Erythroblast (primary cell): ENCODE data around the gene RBM20.

Source experiments
- DNase-seq, 2 experiments: peaks; one replicate each; lab custom pipeline; 2025; lab: John Stamatoyannopoulos, UW
- GATA1 ChIP-seq: IDR thresholded peaks from 2 replicates; pipeline ENCODE4 v1.6.1; 2011; ENCODE audit warnings: low read depth, mild to moderate bottlenecking, control low read depth, low read length, moderate library complexity
- POLR2A ChIP-seq: IDR thresholded peaks from 2 replicates; pipeline ENCODE4 v1.6.1; 2011; ENCODE audit warnings: mild to moderate bottlenecking, low read length

The RBM20 gene

DNA sequence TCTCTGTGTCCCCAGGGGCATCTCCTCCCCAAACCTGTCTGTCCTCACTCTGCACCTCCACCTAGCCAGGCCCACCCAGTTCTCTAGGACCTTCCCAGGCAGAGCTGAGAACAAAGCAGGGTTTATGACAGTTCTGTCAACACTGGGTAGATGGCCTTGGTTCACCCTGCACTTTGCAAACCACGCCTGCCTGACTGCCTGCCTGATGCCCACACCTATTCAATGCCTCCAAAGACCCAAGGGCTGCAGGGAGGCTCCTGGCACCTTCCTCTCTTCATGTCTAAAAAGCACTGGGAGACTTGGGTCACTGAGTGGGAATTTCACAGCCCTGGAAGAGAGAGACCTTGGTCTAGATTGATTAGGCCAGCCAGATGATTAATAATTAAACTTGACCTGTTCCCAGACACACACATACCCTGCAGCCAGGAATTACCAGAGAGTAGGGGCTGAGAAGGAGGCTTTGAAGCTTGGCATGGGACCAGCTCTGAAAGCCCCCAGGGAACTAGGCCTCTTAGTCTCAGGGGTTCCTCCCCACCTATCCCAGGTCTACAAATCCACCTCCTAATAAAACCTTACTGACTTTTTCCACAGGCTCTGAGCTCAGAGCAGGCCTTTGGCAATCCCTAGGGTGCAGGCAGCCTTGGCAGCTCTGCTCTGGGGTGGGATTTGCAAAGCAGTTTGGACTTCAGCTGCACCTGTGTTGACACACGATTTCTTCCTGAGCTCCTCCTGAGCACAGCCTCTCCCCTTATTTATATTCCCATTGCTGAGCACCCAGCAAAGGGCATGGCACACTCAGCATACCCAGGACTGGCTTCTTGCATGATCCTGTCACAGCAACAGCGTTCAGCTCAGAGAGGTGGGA, 201.9 kb downstream of the RBM20 start:
- TF ChIP-seq POLR2A (no peak), GATA1 (no peak)
- DNase-seq, result no peak

DNA sequence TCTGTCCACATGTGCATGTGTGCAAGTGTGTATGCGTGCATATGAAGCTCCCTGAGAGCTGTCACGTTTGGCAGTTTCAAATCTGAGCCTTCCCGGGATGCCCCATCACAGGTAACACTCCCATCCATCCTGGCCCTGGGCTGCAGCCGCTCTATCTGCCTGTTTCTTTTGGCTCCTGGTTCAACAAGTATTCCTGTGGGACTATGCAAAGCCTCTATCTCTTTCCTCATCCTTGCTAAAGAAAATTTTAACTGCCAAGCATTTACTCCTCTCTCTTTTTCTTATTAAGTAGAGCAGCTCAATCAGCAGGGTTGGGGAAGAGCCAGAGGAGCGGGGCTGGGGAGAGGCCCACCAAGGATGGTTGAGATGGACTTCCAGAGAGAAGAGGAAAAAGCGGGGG, 203.2 kb downstream of the RBM20 start:
- DNase-seq, result no peak
- TF ChIP-seq GATA1, result no peak
- no peak for TF ChIP-seq POLR2A

DNA sequence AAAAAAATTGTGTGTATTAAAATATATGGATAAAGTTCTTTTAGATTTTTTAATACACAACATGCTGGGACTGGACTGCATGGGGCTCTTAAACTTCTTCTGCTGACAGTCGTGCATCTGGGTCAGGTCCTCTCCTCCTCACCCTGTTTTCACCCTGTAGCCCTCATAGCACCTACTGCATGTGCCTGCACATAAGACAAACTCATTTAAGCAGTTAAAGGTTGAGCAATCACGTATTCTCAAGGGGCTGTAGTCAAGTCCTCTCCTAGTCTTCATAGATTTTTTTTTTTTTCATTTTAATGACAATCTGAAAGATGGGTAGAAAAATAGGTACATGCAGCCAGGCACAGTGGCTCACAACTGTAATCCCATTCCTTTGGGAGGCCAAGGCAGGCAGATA, 204.0 kb downstream of the RBM20 start:
- TF ChIP-seq GATA1, result no peak
- TF ChIP-seq POLR2A, result no peak
- no peak for DNase-seq

DNA sequence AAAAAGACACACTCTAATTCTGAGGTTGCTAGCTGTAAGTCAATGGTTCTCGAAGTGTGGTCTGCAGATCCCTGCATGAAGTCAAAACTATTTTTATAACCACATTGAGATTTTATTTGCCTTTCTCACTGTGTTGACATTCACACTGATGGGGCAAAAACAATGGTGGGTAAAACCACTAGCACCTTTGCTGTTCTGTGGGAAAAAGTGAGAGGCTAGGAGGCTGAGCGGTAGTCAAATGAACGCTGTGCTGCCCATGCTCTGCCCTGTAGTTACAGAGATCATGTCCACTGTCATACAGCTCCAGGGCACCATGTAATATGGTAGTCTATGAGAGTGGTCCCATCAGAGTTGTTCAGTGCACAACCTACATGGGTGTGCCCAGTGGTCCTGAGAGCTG, 206.0 kb downstream of the RBM20 start:
- TF ChIP-seq POLR2A, result no peak
- no peak for TF ChIP-seq GATA1
- DNase-seq, result no peak

DNA sequence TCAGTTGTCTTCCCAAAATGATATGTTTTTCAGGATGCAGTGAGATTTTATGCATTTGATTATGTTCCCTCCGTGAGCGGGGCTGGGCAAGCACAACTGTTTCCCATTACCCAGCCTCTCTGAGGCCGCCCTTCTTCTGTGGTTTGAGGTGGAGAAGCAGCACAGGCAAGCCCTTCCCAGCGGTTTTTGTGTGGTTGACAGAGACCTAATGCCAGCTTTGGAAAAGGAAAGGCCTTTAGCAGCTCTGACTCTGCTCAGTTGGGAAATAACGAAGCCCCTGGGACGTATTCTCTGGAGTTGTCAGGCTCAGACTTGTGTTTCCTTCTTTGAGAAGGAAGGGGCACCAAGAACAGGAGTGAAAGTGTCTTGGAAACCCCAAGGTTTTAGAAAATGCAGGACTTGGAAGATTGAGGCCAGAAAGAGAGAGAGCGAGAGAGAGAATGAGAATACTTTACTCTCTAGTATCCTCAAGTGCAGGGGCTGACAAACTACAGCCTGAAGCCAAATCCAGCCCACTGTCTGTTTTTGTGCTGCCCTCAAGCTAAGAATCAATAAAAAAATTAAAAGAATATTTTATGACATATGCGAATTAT, 207.0 kb downstream of the RBM20 start:
- TF ChIP-seq POLR2A (no peak), GATA1 (no peak)
- peak in 1 of 2 experiments; percentile 21 for DNase-seq

DNA sequence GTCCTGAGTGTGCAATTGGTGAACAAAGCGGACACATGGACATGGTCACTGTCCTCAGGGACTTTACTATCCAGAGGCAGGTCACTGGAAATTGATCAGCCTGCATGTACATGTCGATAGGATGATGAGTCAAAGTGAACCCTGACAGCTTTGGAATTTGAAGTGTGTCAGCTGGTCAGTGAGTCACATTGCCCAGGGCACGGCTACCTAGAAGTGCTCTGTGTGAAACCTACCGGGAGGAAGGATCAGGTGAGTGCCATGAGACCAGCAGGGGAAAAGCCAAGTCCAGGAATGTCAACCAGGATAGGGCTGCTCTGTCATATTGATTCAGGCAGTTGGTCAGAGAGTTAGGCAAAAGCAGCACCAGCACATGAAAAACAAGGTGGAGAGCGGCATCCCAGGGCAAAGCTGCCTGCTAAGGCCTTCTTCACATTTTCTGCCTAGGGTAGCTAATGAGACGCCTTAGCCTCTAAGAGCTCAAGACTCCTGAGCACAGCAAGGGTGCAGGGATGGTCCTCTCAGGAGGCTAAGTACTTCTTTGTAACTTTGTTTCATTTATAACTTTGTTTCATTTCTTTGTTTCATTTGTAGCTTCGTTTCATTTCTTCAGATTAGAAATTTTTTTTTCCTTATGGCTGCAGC, 208.2 kb downstream of the RBM20 start:
- TF ChIP-seq GATA1 (no peak), POLR2A (no peak)
- DNase-seq, result no peak

DNA sequence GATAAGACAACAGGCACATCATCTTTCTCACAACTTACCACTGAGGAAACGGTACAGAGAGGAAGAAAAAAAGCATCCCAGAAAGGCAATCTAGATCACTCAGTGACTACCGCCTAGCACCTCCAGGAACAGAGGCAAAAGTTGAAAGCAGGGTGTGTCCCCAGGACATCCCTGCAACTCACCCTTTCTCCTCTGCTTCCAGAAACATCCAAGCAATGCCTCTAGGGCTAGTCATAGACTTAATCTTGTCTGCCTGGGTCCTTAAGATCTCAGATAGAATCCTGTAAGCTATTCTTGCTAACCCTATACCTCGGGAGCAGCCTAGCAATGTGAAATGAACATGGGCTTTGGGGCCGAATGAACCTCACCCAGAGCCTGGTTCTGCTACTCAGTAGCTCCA, 208.8 kb downstream of the RBM20 start:
- TF ChIP-seq POLR2A (no peak), GATA1 (no peak)

DNA sequence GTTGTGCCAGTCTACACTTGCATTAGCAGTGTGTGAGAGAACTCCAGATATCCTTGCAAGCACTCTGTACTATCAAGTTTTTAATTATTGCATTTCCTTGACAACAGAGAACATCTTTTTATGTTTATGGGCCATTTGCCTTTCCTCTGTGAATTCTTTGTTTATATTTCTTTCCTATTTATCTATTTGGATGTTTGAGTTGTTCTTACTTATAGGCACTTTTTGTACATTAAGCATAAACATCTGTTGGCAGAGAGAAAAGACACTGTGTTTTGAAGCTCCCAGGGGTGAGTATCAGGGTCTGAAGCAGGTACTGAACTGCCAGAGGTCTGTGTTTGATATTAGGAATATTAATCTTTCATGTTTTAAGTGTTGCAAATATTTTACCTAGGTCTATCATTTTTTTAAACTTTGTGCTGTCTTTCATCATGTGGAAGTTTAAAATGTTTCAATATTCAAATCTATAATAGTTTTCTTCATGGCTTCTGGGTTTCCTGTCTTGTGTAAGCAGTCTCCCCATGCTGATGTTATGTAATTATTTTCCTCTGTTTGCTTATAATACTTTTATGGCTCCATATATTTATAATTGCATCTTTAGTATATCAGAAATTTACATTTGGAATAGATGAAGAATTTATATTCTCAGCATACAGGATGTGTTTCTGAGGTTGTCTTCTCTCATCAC, 209.9 kb downstream of the RBM20 start:
- DNase-seq, result no peak

More for the DNA sequence above, 208.8 kb downstream of the RBM20 start:
- DNase-seq, result no peak

DNA sequence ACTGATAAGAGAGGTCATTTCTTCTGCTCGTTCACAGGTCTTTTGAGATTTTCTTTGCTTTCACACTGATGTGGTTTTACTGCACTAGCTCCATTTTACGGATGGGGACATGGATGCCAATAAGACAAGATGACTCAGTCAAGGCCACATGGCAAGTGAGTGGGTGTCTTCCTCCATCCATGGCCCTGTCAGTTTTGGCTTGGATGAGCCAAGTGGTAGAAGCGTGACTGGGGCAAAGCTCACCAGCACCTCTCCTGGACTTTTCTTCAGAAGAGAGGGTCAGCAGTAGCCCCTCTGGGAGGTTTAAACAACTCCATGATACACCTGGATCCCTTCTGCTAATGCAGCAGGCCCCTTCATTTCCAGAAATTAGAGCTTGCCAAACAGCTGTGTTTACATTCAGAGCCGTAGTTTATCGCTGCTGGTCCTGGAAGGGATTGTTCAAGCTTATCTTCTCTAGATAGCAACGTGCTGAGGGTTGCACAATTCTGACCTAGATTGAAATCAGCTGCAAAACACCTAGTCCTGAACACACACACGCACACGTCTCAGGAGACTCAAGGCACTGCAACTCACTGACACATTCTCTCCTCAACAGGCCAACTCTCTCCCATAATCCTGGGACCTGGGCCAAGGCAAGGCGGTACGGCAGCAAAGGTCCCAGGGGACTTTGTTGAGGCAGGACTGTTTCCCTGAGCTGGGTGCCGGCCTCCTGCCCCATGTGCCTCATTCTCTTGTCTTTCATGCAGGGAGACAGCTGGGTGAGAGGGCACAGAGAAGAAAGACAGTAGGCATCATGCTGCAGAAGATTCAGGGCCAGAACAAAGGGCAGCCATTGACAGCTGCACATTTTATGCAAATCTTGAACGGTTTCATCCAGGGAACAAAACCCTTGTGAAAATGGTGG, 213.4 kb downstream of the RBM20 start:
- no peak for TF ChIP-seq POLR2A
- no peak for TF ChIP-seq GATA1
- DNase-seq, result peak; percentile 73 to 91

More for the DNA sequence above, 209.9 kb downstream of the RBM20 start:
- TF ChIP-seq POLR2A, result no peak
- no peak for TF ChIP-seq GATA1

DNA sequence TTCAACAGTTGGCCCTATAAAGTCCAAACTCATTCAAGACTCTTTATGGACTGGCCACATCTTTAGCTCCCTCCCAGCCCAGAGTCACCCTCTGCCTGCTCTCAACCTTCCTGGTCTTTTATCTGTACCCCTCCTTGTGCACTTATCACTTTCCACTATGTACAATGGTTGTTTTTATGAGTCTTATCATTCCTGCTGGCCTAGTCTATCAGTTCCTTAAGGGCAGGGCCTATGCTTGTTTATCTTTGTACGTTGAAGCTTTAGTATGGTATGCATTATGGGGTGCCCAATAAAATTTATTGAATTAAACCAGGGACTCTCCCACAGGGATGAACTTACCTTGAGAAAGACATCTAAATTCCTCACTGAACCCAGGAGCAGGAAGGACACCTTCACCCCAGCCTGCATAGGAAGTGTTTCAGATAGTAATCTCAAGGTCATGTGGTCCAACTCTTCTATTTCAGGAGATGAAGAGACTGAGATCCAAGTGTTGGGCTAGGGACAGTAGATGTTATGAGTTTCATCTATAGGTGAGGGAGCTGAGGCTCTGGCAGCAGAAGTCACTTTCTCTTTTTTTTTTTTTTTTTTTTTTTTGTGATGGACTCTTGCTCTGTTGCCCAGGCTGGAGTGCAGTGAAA, 214.3 kb downstream of the RBM20 start:
- TF ChIP-seq POLR2A (peak; percentile 47), GATA1 (peak; percentile 75)
- peak; percentile 78 to 94 for DNase-seq

DNA sequence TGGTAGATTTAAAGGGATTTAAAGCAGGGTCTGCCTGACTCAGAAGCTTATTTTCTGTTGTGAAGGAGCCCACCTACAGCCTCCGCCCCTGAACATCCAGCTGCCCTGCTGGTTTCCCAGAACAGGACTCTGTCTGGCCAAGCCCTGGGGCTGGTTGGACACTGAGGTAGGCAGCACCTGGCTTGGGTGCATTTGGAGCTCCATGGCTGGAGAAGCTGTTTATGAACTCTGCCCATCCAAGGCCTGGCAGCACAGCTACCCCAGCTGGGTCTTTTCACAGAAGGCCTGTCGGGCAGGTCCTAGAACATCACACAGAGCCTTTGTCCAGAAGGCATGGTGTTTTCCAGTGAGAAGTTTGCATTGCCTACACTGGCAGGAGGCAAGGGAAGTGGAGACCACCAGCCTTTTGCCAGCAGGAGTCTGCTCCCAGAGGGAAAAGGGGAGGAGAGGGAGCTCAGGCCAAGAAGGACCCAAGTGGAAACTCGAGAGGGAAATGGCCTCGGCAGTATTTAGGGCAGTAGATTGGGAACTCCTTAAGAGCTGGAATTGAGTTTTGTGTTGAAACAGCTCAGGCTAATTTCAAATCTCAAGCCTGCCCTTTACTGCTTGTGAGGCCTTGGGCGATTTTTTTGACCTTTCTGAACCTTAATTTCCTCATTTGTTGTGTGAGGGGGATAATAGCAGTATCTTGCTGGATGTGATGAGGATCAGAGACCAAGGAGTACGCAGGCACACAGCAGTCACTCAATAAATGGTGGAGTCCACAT, 215.3 kb downstream of the RBM20 start:
- TF ChIP-seq GATA1, result no peak
- no peak for TF ChIP-seq POLR2A
- peak in 1 of 2 experiments; percentile 44 for DNase-seq

DNA sequence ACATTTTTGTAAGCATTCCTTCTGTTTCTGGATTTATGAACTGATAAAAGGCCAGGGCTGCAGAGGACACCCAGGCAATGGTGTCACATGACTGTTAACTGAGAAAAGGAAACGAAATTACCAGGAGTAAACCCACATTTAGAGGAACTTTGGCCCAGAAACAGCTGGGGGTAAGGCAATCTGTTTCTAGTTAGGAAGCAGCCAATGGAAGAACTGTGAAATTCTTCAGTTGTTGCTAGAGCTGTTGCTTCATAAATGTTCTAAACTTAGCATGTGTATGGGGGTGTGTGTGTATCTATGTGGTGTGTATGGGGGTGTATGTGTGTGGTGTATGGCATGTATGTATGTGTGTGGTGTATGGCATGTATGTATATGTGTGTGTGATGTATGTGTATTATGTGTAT, 215.8 kb downstream of the RBM20 start:
- TF ChIP-seq POLR2A (no peak), GATA1 (no peak)
- peak; percentile 42 to 47 for DNase-seq
